Activated T-cell treated with anti-CD3 and anti-CD28 coated beads, Interleukin-2, amount 50 U/mL, for 4 hours (primary cell): Measurements from ENCODE around the gene CKMT2. TPM values are rescaled to one million over a fixed set of nuclear protein-coding genes. Genes with fewer than 3 reads are reported as not detected.

Experiments
- ATAC-seq, 2 donors: fragments of 200-7000 bp; cut with Tn5 transposase; one replicate each; pipeline ENCODE4 v1.10.0; 2021
- DNase-seq: peaks from one replicate; pipeline ENCODE4 v3.0.0-alpha.2; 2020
- H3K27me3 Mint-ChIP-seq: one replicate; pipeline ENCODE4 v1.8.0; 2021; ENCODE audit warnings: low read depth, mixed read lengths
- H3K36me3 Mint-ChIP-seq: one replicate; pipeline ENCODE4 v1.8.0; 2022; ENCODE audit warnings: mixed read lengths; ENCODE audit not compliant: insufficient read depth
- H3K4me1 Mint-ChIP-seq: one replicate; pipeline ENCODE4 v1.8.0; 2021; ENCODE audit warnings: low read depth, mixed read lengths
- H3K4me3 Mint-ChIP-seq: one replicate; pipeline ENCODE4 v1.8.0; 2021; ENCODE audit warnings: mild to moderate bottlenecking, moderate library complexity, mixed read lengths
- H3K9me3 Mint-ChIP-seq: one replicate; pipeline ENCODE4 v1.8.0; 2021; ENCODE audit warnings: mixed read lengths
- total RNA-seq, 3 donors: library from RNA; stranded (reverse); gene quantifications; one replicate each; pipeline ENCODE4 v1.2.1, GENCODE V29; 2021

The CKMT2 gene
- total RNA-seq, 3 donors from 2014 or later: not detected

DNA sequence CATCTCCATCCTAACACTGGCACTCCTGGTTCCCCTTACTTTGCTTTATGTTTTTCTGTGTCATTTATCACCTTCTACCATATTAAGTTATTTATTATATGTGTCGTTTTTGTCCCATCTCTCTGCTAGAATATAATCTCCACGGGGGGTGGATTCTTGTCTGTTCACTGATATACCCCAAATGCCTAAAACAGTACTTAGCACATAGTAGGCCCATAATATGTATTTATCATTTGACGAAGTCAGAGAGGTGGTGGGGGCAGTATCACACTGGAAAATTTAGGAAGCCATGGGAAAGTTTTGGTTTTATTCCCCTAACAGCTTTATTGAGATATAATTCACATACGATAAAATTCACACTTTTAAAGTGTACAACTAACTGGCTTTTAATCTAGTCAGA lies 82.7 kb downstream of the CKMT2 start:
- H3K4me3 Mint-ChIP-seq: no peak overlapping the region
- DNase-seq (no peak), ATAC-seq (no peak)
- H3K9me3 Mint-ChIP-seq: no peaks in the 10 kb centered on the region
- H3K27me3 Mint-ChIP-seq: no peaks in the 10 kb centered on the region
- H3K36me3 Mint-ChIP-seq: peaks cover 18% of the 10 kb centered on the region
- H3K4me1 Mint-ChIP-seq: peaks cover 2% of the 10 kb centered on the region

Other genes with a start within 250 kb of the CKMT2 start
- gene ZCCHC9, start 68.3 kb downstream of the CKMT2 start, total RNA-seq: 10 to 100 TPM; 32.7 to 37.8 (median 37.4) TPM
- gene ACOT12, start 160.8 kb downstream of the CKMT2 start, total RNA-seq: not detected